Fibroblast of skin of abdomen (primary cell): ENCODE results near the gene RPL39L. TPM values are rescaled to one million over a fixed set of nuclear protein-coding genes. Genes with fewer than 3 reads are reported as not detected.
"Not testable (repeated sequence)": the region's sequence is repeated elsewhere in the genome, so short reads cannot be mapped to it uniquely, and the experiment has no call there.

Experiments
- DNase-seq: peaks from one replicate; pipeline ENCODE4 v3.0.0-alpha.2; 2013
- polyA plus RNA-seq, 2 experiments: library from polyadenylated mRNA; unstranded; fragments of 120-200 nt; gene quantifications; one replicate each; pipeline ENCODE4 v1.2.1, GENCODE V29; 2013; ENCODE audit not compliant: insufficient read length in 2 of 2

The RPL39L gene
- polyA plus RNA-seq (2013, experiment 1 of 2; ENCODE audit: insufficient read length): 26.6 TPM
- polyA plus RNA-seq (2013, experiment 2 of 2; ENCODE audit: insufficient read length): 28.7 TPM

DNA sequence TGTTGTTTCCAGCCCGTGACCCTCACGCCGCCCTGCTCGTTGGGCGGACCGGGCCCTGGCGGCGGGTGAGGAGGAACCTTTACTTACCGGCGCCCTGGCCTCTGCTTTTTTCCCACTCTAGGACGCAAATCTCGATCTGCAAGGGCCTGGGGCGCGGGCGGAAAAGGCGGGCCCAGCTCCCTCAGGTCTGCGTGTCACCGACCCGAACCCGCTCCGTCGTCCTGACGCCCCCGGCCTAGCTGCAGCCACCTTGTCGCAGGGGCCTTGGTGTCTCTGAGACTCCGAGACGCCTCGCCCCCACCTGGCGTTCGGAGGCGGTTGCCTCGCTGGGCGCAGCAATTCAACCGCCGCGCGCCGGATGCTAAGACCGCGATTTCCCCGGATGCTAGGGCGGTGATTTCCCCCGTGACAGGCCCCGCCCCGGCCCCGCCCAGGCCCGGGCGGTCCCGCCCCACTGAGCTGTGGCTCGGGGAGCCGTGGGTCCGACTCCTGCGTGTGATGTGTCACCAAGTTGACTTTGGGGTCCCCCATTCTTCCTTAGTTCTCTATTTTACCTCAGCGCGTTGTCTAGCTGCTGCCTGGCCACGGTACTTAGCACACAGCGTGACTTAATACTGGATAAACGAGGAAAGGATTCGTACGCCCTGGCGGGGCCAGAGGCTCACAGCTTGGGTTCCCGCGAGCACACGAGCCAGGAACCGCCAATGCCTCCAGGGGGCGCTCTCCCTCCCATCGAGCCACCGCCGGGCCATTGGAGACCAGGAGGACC is at the start of gene RPL39L:
Gene RPL39L (minus strand): TSS at position 371 of the 769 bp plus-strand sequence. CDS start 18,196 bp downstream, outside the sequence.
- DNase-seq: peak; percentile 85

GRCh38 chr3:187188931-187189330 is 49.6 kb upstream of the RPL39L start:
- no peak for DNase-seq

DNA sequence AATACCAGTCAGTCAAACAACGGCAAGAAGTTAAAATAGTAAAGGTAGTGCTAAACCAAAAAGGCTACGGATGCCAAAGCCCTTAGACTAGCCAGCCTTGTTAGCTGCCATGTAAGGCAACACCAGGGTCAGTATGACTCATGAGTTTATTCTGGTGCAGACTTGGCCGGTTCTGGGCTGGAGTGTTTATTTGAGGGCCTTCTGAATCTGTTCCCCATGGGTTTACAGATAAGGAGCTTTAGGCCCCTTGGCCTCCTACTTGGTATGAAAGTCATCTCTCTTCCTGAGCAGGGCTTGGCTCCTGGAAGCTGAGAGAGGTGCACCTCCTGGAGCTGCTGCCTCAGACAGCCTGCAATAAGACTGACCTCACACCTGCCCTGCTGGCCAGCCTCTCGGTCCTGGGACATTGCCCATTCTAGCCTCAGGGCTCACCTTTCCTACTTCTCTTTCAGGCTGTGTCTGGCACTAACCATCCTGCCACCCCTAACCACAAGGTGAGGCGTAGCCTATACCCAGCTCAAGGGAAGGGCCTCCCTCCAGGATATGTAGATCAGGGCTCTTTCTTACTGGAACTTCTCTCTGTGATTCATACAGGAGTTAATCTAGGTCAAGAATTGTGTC is 47.6 kb upstream of the RPL39L start:
- DNase-seq: peak; percentile 66

DNA sequence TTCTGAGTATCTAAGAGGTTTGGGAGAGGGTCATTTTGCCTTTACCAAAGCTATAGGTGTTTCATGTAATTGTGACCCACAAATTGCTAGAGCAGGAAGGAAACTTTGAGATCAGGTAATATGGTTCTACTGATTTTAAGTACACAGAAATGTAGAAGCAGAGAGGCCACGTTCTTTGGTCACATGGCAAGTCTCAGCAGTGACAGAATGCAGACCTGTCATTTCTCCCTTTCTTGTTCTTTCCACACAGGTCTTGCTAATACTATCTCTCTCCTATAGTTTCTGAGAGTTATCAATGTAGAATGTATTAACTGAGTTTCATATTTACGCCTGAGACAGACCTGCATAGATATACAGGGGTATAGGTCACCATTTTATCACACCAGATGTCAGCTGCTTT is 47.1 kb upstream of the RPL39L start:
- no peak for DNase-seq

- DNase-seq: no peak
These were observed 46.5 kb upstream of the RPL39L start for GRCh38 chr3:187185759-187186158.

DNA sequence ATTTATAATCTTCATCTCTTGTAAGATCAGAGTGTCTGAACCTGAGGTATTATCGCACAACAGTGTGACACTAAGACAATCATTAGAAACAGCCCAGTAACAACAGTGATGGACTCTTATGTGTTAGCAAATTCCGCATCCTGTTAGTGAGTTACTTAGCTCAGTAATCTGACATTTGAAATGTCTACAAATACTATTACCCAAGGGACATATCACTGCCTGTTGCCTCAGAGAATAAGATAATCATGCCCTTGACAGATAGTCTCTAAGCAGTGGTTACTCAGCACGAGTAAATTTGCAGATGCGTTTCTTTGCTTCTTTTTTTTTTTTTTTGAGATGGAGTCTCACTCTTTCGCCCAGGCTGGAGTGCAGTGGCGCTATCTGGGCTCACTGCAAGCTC is 44.6 kb upstream of the RPL39L start:
- DNase-seq: no peak

GRCh38 chr3:187183210-187183862 is 44.0 kb upstream of the RPL39L start:
- peak; percentile 61 for DNase-seq

DNA sequence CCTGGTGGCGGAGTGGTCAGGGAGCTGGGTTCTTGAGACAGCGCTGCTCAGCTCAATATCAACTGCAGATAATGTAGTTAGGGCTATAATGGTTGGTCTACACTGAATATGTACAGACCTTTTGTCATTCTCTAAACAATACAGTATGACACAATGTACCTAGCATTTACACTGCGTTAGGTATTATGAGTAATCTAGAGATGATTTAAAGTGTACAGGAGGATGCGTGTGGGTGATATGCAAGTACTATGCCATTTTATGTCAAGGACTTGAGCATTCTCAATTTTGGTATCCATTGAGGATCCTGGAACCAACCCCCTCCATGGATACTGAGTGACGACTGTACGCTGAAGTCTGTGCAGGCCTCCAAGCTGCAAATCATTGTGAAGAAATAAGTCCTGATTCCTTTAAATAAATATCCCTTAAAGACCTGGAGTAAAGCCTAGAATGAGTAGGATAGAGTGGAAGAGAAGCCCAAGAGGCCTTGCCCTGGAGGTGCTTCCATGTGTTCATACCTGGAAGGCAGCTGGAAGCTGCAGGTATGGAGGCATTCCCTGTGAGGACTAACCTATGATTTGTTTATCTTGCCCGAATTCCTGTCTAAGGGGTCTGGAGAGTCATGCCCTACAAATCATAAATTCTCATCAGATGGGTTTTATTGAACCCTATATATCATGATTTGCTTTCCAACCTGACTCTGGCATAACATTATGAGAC is 42.3 kb upstream of the RPL39L start:
- DNase-seq: no peak

- no peak for DNase-seq
These were observed 33.6 kb upstream of the RPL39L start for GRCh38 chr3:187172929-187173328.

DNA sequence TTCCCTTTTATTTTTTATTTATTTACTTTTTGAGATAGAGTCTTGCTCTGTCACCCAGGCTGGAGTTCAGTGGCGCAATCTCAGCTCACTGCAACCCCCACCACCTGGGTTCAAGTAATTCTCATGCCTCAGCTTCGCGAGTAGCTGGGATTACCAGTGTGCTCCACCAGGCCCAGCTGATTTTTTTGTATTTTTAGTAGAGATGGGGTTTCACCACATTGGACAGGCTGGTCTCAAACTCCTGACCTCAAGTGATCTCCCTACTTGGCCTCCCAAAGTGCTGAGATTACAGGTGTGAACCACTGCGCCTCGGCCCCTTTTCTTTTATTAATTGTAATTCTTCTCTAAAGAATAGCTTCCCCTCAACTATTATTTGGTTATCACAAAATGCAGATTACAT is 31.6 kb upstream of the RPL39L start:
- DNase-seq: not testable (repeated sequence)

DNA sequence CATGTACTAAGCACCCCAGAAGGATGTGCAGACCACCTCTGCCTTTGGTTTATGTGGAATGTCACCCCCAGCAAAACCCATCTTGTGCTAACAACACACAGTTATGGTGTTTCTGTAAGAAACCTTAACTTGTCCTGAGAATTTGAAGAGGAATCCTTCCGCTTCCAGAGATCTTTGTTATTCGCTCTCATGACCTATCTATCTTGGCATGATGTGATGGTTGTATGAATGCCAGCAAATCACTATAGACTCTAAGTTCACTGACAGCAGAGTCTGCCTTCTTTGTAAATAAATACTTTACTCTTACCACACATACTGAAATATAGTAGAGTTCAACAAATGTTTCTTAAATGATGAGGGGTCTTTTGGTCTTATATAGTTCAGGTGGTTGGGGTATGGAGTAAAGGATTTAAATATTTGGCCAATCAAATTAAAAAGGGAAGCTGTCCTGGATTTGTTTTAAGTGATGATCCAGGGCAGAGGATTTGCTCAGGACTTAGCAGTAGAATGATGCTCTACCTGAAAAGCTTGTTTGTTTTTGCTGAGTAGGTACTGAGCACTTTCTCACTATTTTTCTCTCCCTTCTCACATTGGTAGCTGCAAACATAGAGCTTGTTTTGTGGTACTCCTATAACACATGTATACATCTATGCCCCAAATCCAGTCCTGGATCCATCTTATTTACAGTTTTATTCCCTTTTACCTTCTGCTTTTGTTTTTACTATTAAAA is 30.1 kb upstream of the RPL39L start:
- peak; percentile 53 for DNase-seq

- no peak for DNase-seq
These were observed 28.5 kb upstream of the RPL39L start for GRCh38 chr3:187167777-187168176.

DNA sequence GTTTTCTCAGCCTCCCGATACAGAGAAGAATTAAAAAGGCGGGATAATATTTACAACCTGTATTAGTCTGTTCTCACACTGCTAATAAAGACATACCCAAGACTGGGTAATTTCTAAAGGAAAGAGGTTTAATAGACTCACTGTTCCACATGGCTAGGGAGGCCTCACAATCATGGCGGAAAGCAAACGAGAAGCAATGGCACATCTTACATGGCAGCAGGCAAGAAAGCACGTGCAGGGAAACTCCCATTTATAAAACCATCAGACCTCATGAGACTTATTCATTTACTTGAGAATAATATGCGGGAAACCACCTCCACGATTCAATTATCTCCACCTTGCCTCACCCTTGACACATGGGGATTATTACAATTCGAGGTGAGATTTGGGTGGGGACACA is 27.5 kb upstream of the RPL39L start:
- DNase-seq: no peak

GRCh38 chr3:187165144-187165543 is 25.8 kb upstream of the RPL39L start:
- peak; percentile 61 for DNase-seq

DNA sequence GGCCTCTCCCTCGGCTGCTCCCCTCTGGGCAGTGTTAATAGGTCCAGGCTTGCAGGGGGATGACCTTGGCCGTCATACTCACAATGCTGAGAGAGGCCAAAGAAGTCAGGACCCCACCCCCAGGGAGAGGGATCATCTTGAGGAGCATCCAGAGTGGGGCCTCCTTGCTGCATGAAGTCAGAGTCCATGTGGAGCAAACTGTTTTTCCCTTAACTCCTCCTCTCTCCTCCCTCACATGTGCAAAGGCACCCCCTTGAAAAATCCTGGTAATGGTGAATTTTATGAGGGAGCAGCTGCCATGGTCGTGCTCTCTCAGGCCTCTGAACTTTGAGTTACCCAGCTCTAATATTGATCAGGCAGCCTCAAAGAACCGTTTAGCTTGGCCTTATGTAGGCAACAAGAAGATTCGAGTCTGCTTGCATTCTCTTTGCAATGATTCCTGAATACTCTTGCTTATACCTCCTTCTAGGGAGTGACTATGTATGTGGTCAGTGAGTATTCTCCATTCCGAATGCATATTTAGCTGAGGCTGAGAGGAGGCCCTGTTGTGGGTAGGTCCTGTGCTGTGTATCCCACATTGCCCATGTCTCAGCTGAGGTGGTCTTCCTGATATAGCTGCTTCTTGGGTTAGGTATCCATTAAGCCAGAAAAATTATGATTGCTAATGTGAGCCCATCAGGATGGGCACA is 23.1 kb upstream of the RPL39L start:
- no peak for DNase-seq

DNA sequence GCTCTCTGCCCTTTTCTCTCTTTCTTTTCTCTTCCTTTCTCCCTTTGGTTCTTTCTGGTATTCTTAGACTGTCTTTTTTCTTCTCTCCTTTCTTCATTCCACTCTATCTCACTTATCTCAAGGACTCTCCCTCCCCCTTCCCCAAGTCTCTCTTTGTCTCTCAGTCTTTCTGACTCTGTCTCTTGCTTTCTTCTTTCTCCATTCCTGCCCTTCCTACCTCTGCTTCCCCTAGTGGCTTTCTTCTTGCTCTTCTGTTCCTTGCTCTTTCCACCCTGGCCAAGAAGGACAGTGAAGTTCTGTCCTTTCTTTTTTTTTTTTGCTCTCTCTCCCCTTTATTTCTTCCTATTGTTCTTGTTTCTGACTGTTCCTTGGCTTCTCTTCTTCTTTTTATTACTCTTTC is 22.3 kb upstream of the RPL39L start:
- no peak for DNase-seq

DNA sequence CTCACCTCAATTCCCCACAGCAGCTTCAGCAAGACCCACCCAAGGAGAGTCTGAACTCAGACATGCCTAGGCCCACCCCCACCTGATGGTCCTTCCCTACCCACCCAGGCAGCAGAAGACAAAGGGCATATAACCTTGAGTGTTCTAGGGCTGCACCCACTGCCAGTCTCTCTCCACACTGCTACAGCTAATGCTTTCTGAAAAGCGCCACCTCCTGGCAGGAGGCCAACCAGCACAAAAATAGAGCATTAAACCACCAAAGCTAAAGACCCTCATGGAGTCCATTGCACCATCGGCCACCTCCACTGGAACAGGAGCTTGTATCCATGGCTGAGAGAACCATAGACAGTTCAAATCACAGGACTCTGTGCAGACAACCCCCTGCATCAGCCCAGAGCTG is 11.3 kb upstream of the RPL39L start:
- no peak for DNase-seq

- no peak for DNase-seq
These were observed 10.9 kb upstream of the RPL39L start for GRCh38 chr3:187150186-187150585.

DNA sequence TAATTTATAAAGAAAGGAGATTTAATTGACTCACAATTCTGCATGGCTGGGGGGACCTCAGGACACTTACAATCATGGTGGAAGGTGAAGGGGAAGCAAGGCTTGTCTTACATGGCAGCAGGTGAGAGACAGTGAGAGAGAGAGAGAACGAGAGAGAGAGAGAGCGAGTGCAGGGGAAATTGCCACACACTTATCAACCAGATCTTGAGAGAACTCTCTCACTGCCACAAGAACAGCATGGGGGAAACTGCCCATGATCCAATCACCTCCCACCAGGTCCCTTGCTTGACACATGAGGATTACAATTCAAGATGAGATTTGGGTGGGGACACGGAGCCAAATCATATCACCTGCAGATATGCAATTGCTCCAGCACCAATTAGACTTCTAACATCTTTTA is 7.1 kb upstream of the RPL39L start:
- no peak for DNase-seq

GRCh38 chr3:187145149-187145895 is 6.0 kb upstream of the RPL39L start:
- DNase-seq: no peak

DNA sequence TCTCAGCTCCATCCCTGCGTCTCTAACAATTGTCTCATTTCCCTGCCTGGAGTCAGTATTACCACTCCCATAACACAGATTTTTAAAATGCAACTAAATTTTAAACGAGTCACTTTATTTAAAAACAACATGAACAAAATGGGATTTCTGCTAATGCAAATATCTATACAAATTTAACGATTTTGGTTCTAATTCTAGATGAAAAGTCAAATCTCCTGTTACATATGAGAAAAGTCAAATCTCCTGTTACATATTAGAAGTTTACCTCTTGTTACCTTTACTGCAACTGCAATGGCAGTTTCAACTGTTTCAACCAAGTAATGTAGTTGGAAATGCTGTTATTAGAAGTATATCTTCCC is 578 bp upstream of the RPL39L start:
- no peak for DNase-seq
